Keratinocyte (primary cell): Measurements from ENCODE around the gene DBR1.

ENCODE experiments used
- EZH2 ChIP-seq: IDR thresholded peaks from one replicate; pipeline ENCODE4 v1.6.1; 2012; ENCODE audit warnings: inconsistent platforms, mild to moderate bottlenecking, low read length, moderate library complexity
- TF ChIP-seq, protein P1 (sequence below), 3 experiments: IDR thresholded peaks in 1 of 3; conservative IDR thresholded peaks in 1 of 3; optimal IDR thresholded peaks in 1 of 3; 2 replicates in 2 of 3; 3 replicates in 1 of 3; pipeline versions ENCODE3 to v1.5.1; 2011; ENCODE audit warnings: low read length in 3 of 3, mild to moderate bottlenecking in 3 of 3, moderate library complexity in 2 of 3, control low read depth in 1 of 3, inconsistent platforms in 1 of 3; ENCODE audit not compliant: insufficient read depth in 2 of 3; ENCODE audit errors: extremely low read depth in 1 of 3

DNA sequence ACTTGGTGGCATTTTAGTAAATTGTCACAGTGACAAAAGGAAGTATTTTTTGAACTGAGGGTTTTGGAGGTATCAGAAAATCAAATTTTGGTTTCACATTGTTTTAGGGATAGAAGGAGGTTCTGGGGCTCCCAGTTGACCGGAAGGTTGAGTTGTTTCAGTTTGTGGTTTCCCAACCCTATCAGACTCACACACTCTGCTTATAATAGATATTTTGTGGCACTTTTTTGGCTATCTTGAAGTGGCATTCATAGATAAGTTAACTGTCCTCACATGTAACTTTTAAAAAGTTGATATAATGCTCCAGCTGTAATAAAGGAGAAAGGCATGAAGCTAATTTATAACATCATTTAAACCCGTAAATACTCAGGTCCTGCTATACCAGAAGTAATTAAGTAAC is 25.1 kb upstream of the DBR1 start:
- TF ChIP-seq, protein P1, sequence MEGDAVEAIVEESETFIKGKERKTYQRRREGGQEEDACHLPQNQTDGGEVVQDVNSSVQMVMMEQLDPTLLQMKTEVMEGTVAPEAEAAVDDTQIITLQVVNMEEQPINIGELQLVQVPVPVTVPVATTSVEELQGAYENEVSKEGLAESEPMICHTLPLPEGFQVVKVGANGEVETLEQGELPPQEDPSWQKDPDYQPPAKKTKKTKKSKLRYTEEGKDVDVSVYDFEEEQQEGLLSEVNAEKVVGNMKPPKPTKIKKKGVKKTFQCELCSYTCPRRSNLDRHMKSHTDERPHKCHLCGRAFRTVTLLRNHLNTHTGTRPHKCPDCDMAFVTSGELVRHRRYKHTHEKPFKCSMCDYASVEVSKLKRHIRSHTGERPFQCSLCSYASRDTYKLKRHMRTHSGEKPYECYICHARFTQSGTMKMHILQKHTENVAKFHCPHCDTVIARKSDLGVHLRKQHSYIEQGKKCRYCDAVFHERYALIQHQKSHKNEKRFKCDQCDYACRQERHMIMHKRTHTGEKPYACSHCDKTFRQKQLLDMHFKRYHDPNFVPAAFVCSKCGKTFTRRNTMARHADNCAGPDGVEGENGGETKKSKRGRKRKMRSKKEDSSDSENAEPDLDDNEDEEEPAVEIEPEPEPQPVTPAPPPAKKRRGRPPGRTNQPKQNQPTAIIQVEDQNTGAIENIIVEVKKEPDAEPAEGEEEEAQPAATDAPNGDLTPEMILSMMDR (optimal IDR thresholded peaks at IDR 0.05 in 1 of 3, IDR thresholded peaks at IDR 0.05 in 1 of 3, conservative IDR thresholded peaks at IDR 0.05 in 1 of 3; ENCODE audit: extremely low read depth in 1 of 3, insufficient read depth in 2 of 3, low read length in 3 of 3) = no peak
- TF ChIP-seq EZH2 = no peak
